Fibroblast of skin of back (primary cell): ENCODE data around the gene PTH2R. TPM values are rescaled to one million over a fixed set of nuclear protein-coding genes. Genes with fewer than 3 reads are reported as not detected.
"Not testable (repeated sequence)": the region's sequence is repeated elsewhere in the genome, so short reads cannot be mapped to it uniquely, and the experiment has no call there.

Source experiments
- DNase-seq: peaks from one replicate; pipeline ENCODE4 v3.0.0-alpha.2; 2013
- polyA plus RNA-seq, 2 experiments: library from polyadenylated mRNA; unstranded; fragments of 120-200 nt; gene quantifications; one replicate each; pipeline ENCODE4 v1.2.1, GENCODE V29; 2013; ENCODE audit not compliant: insufficient read length in 2 of 2

PTH2R gene, protein sequence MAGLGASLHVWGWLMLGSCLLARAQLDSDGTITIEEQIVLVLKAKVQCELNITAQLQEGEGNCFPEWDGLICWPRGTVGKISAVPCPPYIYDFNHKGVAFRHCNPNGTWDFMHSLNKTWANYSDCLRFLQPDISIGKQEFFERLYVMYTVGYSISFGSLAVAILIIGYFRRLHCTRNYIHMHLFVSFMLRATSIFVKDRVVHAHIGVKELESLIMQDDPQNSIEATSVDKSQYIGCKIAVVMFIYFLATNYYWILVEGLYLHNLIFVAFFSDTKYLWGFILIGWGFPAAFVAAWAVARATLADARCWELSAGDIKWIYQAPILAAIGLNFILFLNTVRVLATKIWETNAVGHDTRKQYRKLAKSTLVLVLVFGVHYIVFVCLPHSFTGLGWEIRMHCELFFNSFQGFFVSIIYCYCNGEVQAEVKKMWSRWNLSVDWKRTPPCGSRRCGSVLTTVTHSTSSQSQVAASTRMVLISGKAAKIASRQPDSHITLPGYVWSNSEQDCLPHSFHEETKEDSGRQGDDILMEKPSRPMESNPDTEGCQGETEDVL
- polyA plus RNA-seq (2013, experiment 1 of 2; ENCODE audit: insufficient read length), result not detected
- not detected for polyA plus RNA-seq (2013, experiment 2 of 2; ENCODE audit: insufficient read length)

DNA sequence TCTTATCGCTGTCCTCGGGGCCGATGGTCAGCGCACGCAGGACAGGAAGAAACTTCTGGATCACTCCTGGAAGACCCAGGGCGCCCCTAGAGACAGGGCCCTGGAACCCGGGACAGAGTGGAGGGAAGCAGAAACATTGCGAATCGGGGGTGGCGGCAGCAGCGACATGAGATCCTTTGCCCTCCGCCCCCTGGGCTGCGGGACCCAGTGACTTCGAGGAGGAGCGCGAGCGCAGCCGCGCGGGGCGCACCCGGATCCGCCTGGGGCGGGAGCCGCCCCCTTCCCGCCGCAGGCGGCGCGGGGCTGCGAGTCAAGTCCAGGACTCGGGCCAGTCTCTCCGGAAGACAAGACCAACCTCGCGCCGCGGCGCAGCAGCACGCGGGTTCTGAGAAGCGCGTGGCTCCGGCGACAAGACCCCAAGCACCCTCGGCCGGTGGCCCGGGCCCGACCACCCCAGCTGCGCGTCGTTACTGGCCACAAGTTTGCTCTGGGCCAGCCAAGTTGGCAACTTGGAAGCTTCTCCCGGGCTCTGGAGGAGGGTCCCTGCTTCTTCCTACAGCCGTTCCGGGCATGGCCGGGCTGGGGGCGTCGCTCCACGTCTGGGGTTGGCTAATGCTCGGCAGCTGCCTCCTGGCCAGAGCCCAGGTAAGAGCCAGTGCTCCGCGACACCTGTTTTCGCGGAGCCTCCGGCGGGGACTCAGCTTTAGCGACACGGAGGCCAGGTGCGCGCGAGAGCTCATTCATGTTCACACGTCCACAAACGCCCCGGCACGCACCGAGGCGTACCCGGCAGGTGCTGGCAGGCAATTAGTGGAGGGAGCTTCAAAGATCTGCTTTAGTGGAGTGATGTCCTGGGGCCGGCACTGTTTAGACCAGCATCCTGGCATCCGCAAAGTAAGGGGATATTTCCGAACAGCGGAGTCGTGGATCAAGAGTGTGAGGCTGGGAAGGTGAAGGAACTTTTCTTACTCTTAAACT, at the start of gene PTH2R:
PTH2R (plus strand) TSS at position 319 of the 978 bp plus-strand sequence; CDS start at position 571, 252 bp downstream.
- peak; percentile 5 for DNase-seq

DNA sequence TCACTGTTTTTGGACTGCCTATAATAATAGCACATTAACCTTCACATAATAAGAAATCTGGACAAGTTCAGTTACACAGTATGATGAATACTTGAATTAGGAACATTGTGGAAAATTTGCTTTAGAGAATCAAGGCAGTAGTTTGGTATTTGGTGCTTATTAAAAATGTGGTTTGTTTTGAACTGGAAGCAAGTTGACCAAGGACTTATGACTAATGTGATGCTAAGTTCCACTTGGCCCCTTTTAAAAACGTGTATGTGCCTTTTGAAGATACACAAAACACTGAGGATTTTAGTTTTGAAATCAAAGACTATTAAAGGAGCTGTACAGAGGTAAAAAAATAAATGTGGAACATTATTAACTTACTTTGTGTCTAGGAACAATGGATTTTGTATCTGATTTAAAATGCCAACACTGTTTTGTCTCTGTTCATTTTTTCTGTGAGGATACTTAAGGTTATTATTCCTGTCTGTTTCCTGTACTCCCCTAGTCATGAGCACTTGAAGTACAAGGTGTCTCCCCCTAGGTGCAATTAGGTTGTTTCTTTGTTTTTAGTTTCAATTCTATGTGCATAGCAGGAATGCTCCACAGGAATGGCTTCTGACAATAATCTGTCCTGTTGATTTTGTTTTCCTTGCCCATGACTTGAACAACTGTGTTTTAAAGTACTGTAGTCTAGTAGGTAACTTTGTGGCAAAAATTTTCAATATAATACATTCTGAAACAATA, 49.6 kb upstream of the PTH2R start:
- no peak for DNase-seq

DNA sequence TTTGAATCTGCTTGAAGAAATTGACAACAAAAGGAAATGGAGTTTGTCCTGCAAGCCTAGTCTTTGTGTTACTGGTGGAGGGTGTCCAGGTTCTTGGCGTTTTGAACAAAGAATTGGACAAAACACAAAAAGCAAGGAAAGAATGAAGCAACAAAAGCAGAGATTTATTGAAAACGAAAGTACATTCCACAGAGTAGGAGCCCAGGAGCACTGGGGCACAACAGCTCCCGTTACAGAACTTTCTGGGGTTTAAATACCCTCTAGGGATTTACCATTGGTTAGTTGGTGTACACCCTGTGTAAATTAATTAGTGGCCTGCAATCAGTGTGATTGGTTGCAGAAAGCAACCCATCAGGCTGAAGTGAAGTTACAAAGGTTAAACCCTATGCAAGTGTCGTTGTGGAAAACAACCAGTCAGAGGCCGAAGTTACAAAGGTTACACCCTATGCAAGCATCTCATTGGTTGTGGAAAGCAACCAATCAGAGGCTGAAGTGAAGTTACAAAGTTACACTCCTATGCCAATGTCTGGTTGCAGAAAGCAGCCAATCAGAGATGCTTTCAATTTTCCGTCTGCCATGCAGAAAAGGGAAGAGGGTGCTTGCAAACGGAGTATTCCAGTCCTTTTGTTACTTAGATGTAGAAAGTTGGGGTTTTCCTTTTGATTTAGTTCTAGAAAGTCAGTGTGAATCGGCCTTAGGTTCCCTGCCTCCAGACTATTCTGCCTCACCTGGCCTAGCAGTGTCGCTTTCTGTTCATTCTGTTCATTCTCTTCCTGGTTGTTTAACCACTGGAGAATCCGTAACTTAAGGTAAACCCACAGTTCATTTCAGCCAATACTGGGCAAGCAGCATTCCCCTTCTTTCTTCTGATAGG, 47.6 kb upstream of the PTH2R start:
- no peak for DNase-seq

DNA sequence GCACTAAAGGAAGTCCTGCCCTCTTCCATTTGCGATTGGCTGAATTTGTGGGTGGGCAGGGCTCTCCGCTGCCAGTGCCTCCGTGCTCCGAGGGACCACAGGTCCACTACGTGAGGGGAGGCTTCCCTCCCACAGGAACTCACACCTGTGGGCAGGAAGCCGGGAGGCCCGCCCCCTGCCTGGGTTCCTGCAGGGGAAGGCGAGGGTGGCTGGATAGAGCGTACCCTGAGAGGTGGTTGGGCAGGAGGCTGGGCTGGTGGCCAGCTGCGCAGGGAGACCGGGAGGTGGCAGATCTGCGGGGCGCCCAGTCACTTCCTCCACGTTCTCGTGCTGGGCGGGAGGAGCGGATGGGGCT, 47.0 kb upstream of the PTH2R start:
- no peak for DNase-seq

DNA sequence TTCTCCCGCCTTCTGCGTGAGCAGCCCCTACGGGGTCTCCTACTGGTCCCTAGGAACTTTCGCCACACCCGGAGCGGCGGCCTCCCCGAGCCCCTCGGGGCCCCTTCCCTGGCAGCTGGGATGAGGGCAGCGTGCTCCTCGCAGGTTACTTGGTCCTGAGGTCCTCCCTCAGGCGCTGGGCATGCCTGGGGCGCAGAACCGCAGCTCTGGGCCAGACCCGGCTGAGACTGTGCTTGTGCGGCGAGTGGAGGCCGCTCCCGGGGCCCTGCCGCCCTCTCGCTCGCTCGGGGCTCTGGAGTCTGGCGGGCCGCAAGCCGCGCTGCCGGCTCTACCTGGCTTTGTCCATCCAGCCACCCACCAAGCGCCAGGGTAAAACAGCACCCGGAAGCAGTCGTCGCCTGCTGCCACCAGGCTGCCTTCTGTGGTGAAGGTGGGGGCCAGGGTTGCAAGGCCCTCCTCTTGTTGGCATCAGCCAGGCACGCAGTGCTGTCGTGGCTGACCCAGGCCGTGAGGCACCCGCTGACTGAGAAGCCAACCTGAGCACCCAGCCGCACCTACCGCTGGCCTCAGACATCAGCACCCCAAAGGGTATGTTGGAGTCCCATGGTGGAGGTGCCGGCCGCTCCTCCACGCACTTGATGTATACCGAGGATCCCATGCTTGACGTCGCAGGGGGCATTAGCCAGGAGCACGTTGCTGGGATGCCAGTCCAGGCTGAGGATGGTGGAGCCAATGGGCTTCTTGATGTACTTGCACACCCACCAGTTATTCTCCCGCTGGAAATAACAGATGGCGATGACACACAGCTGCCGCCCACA, 46.1 kb upstream of the PTH2R start:
- DNase-seq, result no peak

DNA sequence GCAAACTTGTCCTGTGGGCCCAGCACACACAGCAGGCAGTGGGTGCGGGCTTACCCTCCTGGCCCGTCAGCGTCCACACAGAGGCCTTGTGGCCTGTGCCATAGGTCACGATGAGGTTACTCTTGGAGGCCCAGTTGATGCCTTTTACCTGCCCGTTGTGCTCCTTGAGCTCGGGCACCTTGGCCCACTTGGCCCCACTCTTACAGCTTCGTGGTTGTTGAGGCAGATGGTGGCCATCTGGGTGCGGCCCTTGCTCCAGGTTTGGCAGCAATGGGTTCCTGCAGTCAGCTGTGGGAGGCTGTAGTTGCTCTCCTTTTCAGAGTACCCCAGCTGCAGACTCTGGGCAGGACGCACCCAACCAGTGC, 45.5 kb upstream of the PTH2R start:
- DNase-seq, result no peak

DNA sequence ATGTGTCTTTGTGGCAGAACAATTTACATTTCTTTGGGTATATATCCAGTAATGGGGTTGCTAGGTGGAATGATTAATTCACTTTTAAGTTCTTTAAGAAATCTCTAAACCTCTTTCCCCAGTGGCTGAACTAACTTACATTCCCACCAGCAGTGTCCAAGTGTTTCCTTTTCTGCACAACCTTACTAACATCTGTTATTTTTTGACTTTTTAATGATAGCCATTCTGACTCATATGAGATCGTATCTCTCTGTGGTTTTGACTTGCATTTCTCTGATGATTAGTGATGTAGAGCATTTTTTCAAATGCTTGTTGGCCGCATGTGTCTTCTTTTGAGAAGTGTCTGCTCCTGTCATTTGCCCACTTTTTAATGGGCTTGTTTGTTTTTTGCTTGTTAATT, 43.1 kb upstream of the PTH2R start:
- peak; percentile 78 for DNase-seq

DNA sequence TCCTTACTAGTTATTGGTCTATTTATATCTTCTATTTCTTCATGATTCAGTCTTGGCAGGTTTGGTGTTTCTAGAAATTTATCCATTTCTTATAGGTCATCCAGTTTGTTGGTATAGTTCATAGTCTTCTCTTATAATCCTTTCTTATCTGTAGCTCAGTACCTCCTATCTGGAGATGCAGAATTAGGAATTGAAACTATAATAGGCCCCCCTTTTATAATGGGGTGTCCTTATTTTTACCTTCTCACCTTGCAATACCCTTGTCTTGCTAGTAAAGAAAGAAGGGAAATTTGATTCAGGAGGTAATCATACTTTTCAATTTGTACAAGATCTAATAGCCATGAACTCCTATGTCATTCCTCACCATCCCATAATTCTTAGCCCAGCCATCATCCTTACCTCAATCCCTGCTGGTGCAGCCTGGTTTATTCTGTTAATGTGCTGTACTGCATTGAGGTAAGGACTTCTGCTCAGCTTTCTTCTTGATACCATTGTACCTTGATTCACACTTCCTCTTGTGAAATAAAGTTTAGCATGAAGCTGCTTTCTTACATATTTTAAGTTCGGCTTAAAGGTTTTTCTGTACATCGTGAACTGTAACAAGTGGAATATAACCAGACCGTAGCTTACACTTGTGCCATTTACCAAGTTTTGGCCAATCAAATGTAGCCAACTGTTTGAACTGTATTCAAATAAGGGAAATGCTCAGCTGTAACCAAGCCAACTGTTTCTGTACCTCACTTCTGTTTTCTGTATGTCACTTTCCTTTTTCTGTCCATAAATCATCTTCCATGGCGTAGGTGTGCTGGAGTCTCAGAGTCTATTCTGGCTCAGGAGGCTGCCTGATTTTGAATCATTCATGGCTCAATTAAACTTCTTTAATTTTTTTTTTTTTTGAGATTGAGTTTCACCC, 40.1 kb upstream of the PTH2R start:
- no peak for DNase-seq

DNA sequence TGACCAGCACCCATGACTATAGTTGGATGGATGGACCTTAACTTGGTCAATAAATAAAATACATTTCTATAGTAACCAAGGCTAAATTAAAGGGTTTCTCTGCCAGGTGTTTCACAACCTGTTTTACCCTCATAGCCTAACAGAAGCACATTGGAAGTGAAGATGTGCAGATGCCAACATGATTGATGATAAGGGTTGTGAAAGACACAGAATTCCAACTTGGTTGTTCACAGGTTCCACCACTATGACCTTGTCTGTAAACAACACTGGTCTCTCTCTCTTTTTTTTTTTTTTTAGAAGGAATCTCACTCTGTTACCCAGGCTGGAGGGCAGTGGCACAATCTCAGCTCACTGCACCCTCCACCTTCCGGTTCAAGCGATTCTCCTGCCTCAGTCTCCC, 37.5 kb upstream of the PTH2R start:
- DNase-seq, result no peak

DNA sequence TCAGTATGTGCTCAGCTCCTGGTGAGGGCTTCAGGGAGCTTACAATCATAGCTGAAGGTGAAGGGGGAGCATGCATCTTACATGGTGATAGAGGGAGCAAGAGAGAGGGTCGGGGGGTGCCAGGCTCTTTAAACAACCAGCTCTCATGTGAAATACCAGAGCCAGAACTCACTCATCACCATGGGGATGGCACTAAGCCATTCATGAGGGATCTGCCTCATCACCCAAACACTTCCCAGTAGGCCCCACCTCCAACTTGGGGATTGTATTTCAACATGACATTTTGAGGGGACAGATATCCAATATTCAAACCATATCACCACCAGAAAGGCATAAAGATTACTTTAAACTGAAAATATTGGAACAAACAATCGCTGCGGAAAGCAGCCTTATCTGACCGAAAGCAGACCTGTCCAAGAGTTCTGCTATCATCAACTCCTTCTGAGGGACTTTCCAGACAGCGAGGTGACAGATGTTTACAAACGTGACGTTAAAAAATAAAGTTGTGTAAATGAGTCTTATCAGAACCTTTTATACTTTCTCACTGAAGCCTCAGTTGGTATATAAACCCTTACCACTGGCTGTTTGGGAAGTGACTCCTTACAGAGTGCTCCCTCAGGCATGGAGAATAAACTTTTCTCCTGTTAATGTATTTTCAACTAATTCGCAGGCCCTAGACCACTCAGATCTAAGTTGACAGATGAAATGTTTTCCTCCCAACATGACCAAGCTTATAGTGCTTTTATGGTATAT, 35.5 kb upstream of the PTH2R start:
- peak; percentile 32 for DNase-seq

DNA sequence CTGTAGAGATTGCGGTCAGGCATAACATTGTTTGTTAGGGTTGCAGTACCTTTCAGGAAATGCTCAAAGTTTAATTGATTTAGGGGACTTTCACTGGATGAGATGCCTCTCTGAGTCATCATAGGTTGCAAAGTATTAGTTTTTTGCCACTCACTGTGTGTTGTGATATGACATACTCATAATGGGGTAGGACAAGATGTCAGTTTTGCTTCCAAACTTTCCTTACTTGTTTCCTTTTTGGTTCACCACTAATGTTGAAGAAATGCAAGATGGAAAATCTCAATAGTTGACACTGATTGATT, 35.0 kb upstream of the PTH2R start:
- no peak for DNase-seq

DNA sequence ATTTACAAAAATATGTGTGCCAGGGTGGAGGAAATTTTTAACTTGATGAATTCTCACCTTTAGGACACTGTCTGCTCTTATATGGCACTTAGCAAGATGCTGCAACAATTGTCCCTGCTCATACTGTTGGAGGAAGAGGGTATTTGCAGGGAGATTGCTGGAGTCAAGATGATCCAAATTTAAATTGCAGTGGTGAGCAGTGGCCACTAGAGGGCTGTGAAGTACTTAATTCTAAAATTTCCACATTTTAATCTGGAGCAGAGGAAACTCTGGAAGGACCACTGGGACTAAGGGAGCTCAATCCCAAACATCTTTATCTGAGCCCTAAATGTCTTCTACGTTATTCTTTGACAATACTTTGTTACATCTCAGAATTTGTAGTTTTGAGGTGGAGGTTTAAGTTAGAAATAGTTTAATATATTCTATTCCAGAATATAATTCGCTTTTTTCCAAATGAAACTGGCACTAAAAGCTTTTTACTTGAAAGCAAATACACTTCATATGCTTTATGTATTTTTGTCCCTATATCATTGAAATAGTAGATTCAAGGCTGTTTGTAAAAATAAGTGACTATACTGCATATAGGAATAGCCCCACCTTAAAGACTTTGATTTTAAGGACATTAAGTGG, 33.0 kb upstream of the PTH2R start:
- peak; percentile 53 for DNase-seq

DNA sequence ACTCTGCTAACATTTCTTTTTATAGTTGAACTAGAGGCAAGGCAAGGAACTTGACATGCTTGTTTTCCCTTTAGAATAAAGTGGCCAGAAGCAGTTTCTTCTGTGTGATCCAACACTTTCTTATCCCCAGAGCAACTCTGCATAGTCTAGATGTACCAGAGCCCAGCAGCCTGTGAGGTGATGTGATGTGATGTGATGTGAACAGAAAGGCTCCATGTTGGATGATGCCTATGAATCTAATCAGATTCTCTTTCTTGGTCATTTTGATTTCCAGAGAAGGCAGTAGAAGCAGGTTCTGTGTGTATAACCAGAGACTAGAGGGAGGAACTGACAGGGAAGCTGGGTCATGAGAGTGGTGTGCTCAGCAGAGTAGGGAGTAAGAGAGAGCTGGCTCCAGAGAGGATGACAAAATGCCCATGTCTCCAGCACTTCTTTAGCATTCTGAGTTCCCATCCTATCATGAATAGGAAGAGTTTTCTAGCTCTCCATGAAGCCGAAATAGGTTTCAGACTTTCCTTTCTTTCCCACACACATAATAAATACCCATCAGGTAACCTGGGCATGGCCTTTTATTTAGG, 31.0 kb upstream of the PTH2R start:
- DNase-seq, result no peak

DNA sequence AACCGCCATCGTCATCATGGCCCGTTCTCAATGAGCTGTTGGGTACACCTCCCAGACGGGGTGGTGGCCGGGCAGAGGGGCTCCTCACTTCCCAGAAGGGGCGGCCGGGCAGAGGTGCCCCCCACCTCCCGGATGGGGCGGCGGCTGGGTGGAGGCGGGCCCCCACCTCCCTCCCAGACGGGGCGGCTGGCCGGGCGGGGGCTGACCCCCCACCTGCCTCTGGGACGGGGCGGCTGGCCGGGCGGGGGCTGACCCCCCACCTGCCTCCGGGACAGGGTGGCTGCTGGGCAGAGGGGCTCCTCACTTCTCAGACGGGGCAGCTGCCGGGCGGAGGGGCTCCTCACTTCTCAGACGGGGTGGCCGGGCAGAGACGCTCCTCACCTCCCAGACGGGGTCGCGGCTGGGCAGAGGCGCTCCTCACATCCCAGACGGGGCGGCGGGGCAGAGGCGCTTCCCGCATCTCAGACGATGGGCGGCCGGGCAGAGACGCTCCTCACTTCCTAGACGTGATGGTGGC, 29.2 kb upstream of the PTH2R start:
- not testable (repeated sequence) for DNase-seq

DNA sequence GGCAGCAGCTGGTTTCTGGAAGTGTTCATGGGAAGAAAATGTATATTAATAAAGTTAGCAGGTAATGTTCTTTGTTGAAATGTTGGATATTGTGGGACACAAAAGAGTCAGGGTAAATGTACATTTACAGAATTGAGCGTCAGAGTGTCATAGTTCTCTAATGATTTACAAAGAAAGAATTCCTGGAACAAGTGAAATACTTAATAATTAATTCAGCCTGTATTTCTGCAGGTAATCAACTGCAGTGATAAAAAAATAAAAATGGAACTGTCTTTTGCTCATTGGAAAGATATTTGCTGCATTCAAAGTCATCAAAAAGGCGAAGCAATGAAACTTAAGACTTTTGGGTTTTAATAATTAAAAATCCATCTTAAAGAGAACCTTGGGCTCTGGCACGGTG, 27.4 kb upstream of the PTH2R start:
- DNase-seq, result no peak

DNA sequence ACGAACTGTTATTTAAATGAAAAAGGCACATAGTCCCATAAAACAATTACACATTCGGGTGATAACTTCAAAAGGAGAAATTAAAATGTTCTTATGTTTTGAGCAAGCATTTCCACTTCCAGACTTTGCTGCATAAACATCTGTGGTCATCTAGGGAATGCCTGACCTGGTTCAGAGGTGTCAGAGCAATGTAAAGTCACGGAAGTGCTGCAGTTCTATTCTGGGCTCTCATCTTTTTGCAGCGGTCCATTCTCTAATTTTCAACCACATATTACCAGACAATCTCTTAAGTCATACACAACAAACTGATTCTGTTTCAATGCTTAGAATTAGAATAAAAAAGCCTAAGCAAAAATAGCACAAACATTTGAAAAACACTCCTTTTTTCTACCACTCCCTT, 22.0 kb upstream of the PTH2R start:
- DNase-seq, result no peak

DNA sequence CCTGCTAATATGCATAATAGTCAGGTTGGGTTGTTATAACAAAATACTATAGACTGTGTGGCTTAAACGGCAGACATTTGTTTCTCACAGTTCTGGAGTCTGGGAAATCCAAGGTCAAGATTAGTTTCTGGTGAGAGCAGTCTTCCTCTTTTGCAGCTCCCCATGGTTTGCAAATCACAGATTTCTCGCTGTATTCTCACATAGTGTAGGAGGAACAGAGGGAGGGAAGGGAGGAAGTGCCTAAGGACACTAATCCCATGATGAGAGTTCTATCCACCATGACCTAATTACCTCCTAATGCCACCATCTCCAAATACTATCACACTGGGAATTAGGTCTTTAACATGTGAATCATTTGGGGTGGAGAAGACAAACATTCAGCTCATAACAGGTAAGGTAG, 20.1 kb upstream of the PTH2R start:
- DNase-seq, result no peak

DNA sequence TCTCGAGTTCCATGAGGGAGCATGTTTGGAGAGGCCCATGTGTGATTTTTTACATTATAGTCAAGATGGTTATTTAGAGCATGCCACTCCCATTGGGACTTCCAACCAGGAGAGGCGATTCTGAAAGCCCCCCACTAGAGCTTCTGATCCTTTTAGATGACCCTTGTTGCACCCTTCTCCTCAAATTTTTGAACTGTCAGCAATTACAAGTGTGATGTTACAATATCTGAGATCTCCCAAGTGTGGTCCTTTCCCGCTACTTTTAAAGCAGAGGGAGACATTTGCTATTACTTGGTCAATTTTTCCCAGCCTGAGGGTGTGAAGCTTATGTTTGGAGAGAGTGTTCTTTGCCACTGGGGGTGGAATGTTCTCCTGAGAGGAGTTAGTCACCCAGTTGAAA, 16.7 kb upstream of the PTH2R start:
- DNase-seq, result no peak
